Hematopoietic multipotent progenitor cell treated with erythropoietin and hydrocortisone succinate and interleukin-3 and kit ligand, for 6 days (in vitro differentiated cells): Measurements from ENCODE around the gene LRRN2.
A peak's percentile ranks its signal among the peaks of the same experiment; 100 is the strongest.

Experiments
- DNase-seq: peaks from one replicate; pipeline ENCODE4 v3.0.0-alpha.2; 2015

The LRRN2 gene

DNA sequence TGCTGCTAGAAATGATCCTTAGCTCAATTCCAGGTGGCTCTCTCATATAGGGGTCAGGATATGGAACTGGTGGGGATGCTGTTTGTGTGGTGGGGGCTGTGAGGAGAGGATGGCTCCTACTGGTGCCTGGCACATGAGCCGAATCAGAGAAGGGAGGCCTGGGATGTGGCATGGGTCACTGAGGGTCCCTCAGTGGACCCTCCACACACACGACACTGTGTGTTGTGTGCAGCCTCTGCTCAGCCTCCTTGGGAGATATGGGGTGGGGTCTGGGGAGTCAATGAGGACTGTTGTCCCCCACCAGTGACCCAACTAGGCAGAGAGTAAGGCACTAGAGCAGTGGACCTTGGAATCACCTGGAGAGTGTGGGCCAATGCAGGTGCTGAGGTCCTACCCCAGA lies 3.2 kb upstream of the LRRN2 start:
- no peak for DNase-seq

DNA sequence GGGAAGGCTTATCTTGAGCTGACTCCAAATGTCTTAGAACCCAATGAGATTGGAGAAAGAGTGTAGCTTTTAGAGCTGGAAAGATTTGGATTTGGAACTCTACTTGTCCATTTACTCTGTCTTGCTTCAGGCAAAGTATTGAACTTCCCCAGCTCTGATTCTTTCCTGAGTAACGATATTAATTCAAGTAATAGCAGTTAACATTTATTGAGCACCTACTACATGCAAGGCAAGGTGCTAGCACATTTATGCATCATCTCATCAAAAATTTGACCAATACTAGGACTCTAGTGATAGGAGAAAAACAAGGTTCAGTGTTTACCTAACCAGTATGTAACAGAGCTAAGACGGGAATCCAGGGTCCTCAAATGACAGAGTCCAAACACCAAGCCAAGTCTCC lies 2.5 kb upstream of the LRRN2 start:
- DNase-seq, result no peak

DNA sequence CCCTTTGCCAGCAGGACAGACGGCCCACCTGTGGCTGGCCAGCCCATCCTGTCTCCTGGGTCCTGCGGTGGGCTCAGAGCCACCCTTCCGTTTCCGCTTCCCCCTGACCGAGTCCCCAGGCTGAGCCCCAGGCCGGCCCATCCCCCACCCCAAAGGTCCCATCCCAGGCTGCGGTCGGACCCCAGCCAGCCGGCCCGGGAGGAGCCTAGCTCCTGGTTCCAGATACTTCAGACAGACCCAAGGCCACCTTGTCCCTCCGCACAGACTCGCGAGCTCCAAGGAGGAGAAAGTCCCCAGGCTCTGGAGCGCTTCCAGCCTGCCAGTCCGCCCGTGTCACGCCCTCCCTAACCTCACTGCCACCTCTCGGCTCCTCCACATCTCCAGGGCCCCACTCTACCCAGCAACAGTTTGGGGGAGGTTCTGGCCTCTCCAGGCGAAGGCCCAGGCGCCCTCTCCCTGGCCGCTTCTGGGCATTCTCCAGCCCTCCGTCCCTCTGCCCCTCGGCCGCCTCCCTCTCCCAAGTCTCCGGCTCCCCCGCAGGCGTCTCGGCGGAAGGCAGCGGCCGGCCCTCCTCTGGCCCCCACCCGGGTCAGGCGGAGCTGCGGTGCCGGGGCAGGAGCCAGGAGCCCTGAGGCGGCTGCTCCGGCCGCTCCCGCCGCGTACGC lies 835 bp downstream of the LRRN2 start:
- peak; percentile 41 for DNase-seq

DNA sequence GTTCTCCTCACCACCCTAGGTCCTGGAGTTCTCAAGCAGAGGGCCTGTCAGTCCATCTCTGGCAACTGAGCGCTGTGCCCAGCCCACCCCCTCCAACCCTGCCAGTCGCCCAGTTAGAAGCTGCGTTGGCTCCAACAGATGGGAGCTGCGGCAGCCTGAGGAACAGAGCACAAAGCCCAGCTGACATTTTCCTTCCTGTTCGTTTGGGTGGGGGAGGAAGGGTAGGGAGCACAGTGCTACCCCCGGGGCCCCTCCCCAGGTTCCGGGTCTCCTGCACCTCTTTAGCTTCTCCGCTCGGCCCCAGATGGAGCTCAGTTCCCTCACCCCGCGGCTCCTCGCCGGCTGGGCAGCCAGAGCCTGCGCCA lies 1.4 kb downstream of the LRRN2 start:
- DNase-seq, result no peak

DNA sequence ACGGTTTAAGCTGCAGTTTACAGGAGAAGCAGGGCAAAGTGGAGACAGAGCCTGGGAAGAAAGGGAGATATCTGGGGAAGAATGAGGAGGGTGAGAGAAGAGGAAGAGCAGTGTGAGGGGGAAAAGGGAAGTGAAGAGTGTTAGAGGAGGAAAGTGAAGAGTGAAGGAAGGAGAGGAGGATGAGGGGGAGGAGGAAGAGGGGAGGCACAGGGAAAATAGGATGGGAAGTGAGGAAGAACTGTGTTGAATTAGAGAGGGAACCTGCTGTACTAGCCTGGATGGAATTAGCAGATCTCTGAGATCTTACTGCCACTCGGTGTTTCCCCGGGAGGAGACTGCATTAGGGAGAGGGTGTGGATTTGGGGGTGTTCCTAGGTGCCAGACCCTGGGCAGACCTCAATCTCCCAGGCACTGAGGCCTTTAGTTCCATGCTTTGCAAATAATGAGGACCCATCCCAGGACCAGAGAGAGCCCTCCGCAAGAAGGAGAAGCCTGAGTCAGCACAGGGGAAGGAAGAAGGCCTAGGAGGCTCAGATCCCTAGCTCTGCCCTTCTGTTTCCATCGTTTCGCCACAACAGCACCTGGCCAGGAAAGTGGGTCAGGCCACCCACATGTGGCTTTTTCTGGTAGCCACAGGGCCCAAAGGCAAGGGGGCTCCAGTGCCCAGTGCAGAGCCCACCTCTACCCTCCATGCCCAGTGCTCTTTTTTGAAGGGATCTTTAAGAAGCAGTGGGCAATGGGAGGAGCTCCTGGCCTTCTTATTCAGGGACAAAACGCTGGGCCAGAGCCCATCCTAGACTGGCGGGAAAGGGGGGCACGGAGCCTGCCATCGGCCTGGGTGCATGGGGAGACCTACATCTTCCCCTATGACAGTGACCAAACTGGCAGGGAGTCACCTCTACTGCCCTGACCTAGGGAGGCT lies 2.0 kb downstream of the LRRN2 start:
- DNase-seq, result no peak

DNA sequence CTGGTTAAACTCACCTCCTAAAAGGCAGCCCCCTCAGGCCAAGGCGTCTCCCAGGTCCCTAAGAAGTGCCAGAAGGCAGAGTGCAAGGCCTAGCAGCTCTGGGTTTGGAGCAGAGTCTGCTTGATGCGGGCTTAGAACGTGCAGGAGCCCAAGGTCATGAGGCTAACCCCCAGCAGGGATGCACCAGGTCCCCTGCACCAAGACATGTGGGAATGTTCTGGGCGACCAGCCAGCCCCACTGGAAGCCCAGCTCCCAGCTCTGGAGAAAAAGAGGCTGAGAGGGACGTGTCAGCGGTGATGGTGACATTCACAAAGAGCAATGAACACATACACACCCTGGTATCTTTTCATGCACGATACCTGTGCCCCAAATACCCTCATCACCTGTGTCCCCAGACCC lies 5.1 kb downstream of the LRRN2 start:
- no peak for DNase-seq

DNA sequence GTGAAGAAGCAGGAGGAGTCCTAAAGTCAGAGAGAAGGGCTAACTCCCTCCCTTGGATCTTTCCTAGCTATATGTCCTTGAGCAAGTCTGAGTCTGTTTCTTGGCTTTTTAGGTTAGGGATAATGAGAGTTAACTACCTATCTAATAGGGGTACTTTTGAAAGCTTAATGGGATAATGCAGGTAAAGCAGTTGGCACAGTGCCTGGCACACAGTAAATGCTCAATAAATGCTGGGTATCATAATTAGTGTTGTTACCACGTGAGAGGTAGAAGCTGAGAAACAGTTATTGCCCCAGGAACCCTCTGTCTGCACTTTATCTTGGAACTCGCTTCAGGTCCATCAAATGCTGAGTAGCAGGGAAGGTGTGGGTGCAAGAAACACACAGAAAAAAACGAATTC lies 5.5 kb downstream of the LRRN2 start:
- DNase-seq, result no peak

DNA sequence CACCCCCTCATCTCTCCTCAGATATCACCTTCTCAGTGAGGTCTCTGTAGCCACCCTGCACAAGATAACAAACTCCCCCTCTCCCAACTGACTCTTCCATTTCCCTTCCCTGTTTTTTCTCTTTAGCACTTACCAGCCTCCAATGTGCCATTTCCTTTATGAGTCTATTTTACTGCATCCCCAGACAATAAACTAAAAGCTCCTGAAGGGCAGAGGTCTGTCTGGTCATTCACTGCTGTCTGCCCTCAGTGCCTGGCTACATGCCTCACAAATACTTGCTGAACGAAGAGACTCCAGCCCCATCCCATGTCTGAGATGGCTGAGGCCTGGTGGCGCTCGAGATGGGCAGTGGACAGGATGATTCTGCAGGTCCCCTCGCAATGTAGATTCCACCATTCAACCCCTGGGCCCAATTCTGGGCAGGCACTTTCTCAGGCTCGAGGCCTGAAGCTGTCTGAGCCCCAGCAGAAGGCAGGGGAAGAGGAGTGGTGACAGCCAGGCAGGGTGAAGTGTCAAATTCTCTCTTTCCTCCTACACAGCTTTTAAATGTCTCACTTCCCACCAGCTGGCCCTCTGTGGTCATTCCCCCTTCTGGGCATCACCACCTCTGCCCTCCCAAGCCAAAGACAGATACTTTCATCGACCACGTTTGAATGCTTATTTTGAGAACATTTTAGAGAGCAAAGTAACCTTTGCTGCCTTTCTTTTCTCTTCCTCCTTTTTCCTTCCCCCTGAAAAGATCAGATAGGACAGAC lies 6.6 kb downstream of the LRRN2 start:
- no peak for DNase-seq

DNA sequence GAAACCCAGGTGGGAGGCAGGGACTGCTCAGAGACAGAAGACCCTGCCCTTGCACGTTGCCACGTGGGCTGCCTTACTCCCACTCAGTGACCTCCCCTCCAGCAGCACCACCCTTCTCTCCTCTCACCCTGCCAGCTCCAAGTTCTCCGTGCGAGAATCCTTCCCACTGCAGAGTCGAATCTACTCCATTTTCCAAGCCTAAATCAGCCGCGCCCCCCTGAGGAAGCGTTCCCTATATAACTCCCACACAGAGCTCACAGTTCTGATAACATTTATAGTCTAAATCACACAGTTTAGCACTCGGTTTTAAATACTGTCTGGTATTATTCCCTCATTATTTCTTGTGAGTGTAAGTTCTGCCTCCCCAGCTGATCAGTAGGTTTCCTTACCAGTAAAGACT lies 7.7 kb downstream of the LRRN2 start:
- DNase-seq, result no peak

DNA sequence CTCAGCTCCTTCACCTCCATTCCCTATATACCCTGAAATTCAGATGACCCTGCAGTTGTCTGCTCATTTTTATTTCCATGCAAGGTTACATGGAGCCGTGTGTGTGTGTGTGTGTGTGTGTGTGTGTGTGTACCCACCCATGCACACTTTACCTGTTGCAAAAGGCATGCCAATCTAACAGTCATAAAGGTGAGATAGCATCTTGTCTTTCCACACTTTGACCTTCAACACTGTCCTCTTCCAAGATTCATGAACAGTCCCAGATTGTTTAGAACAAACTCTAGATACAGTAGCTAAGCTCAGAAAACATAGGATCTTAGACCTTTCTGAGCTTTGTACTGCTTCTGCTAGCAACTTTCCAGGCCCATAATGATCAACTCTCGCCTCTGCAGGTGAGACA lies 9.5 kb downstream of the LRRN2 start:
- DNase-seq, result no peak

DNA sequence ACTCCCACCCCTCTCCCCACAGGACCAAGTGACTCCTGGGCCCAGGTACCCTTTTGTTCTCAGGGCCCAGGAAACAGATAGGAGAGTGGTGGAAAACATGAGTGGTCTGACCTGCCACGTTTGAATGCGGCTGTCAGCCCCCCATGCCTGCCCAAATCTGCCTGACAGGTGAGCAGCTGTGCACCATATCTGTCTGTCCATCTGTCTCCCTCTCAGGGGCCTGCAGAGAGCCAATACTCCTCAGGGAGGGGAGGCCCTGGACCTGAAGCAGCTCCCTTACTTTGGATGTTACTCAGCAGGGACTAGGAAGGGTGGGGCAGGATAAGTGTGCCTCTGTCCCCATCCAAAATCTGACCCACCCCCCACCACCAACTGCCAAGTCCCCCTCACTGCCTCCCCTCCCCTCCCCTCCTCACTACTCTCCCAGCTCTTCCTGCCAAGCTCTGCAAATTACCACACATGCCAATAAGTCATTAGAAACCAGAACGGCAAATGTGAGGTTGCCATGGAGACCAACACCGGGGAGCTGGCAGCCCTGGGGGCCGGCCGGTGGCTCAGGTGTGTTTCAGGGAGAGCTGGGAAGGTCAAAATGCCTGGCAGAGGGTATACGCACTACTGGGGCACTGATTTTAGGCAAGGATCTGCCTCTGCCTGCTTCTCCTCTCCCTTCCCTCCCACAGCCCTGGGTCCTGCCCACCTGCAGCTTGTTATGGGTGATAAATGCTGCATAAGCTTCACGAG lies 11.5 kb downstream of the LRRN2 start:
- no peak for DNase-seq

DNA sequence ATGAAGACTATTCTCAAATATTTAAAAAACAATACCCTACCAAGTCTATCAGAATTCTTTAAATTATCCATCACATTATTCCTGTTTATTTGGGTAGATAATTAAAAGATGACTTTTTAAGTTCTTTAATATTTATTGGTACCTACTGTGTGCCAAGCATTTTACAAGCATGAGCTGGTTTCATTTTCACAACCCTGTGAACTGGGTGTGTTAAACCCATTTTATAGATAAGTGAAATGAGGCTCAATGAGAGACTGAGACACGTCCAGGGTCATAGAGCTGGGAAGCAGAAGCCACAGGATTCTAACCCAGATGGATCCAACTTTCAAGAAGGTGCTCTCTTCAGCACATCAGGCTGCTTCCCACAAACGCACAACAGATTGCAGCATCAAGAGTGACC lies 12.3 kb downstream of the LRRN2 start:
- no peak for DNase-seq

DNA sequence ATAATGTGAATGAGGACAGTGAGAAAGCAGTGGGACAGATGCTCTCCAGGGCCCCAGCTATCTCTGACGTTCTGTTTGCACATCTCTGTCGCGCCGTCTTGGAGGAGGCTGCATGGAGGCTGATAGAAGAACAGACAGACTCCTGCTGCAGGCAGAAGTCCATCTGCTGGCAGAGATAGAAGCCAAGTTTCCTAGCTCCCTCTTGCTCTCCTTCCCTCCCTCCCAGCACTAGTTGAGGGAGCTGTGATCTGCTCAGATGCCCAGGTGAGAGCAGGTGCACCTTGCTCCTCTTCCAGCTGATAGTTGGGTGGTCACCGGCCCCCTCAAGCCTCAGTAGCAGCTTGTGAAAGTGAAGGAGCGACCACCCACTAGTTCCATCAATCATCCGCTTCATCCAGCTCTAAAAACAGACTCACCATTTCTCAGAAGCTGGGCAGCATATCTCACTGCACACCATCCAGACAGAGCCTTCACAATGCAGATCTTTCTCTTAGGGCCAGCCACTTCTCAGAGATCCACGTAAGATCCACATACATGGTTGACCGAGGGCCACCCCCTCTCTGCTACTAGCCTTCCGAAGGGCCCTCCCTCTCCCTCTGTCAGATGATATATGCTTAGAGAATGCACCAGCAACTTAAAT lies 12.9 kb downstream of the LRRN2 start:
- peak; percentile 59 for DNase-seq

DNA sequence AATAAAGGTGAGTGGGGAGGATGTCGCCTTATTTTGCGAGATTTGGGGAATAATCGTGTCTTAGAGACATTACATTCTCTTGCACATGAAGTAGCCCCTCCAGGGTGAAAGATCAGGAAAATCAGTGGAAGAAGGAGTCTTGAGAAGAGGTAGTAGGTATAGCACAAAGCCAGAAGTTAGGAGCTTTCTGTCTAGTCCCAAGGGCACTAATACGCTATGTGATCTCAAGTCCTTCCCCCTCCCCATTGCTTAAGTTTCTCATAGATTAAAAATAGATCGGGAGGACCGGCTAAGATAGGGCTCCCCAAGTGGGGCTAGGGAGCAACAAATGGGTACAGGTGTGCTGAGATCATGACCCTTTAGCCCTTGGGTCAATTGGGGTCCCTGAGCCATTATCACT lies 13.5 kb downstream of the LRRN2 start:
- no peak for DNase-seq

DNA sequence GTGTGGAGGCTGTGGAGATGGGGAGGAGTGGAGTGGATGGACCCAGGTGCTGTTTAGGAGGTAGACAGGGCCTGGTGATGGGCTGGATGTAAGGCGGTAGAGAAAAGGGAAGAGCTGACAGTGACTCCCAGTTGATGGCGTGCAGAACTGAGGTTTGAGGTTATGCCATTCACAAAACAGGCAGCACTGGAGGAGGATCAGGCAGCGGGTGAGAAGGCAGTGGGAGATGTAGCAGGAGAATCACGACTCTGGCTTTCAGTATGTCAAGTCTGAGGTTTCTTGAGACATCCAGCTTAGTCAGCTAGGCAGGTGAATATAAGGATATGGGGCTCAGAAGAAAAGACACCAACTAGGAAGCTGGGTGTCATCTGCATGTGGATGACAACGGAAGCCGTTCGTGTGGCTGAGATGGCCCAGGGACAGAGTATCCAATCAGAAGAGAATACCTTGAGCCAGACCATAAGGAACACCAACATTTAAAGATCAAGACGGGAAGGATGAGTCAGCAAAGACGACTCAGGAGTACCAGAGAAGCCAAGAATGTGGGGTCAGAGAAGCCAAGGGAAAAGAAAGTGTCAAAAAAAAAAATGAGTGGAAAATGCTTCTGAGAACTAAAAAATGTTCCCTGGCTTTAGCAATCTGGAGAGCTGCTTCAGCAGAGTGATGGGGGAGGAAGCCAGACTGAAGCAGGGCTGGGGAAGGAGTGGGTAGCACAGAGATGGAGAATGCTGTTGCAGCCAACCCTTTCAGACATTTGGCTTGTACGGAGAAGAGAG lies 15.2 kb downstream of the LRRN2 start:
- no peak for DNase-seq

DNA sequence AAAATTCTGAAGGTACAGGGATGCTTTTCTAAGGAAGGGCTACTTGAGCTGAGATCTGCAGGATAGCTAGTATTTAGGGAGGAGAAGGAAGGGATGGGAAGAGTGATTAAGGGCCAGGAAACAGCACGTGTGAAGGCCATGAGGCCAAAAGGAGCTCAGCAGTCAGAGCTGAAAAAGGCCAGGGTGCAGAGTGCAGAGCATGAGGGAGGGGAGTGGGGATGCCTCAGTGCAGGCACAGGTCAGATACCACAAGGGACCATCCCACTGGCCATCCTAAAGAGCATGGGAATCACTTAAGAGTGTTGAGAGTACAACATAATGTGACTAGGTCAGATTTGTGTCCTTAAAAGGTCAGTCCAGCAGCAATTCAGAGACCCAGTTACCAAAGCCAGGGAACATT lies 16.0 kb downstream of the LRRN2 start:
- no peak for DNase-seq

DNA sequence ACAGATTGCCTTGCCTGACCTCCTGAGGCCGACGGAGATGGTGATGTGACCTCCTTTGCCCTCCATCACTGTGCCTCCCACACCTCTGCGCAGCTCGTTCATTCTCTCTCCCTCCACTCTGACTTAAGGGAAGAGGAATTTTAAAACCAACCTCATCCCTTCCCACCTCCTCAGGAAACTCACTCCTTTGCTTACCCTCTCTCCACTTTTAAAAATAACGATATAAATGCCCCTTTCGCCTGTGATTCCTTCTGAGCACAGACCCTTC lies 21.2 kb downstream of the LRRN2 start:
- DNase-seq, result no peak

DNA sequence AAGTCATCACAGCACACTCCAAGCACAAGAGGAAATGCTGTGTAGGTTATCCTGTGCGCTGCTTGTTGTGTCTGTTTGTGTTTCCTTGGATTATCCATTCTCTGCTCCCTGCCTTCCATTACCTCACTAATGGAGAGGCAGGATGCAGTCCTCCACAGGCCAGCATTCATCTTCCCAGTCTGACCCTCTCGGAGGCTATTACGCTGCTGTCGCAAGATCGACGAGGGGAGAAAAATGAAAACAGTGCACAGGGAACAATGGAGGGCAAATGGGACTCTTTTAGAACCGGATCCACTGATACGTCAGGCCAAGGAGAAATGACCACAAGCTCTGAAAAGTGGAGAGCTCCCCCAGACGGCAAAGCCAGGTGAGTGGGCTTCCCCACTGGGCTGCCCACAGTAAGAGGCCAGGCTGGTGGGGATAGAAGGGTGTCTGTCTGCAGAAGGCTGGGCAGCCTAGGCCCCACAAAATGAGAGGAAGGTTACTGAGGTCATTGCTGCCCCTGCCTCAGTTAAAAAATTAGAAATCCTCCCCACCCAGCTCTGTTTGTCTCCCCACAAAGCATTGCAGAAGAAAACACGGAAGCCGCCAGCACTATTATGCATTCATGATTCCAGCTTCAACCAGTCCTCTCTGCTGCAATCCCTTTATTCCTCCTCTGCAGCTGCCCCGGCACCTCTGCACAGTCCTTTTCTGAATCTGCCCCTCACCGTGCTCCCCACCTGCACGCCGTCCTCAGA lies 21.7 kb downstream of the LRRN2 start:
- no peak for DNase-seq

DNA sequence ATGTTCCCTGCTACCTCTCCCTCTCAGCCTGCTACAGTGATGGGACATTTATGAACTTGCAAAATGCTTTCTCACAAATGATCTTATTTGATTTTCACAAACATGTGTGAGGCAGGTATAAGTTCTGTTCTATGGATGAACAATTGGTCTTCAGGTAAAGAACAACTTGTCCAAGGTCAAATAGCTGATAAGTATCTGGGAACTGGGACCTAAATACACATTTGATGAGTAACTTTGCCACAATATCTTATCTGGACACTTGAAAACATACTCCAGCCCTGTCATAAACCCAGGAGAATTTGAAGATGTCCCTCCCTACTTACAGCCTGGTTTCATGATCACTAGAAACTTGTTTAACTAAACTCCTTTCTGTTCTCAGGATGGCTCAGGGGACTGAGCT lies 23.0 kb downstream of the LRRN2 start:
- DNase-seq, result no peak

DNA sequence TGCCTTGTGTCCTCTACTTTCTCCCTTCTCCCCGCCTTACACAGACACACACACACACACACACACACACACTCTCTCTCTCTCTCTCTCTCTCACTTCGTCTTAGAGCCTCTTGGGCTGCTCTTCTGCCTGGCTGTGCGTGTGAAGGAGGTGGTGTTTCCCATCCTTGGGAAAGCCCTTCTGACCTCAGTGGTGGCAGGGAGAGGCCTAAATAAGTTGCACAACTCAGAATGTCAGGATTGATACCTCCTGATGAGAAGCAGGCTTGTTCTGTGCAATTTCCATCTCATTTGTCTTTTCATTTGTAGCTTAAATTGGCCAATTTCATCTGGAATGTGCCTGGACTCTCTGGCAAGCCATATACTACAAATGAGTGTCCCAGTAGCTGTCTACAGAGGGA lies 25.0 kb downstream of the LRRN2 start:
- DNase-seq, result no peak

DNA sequence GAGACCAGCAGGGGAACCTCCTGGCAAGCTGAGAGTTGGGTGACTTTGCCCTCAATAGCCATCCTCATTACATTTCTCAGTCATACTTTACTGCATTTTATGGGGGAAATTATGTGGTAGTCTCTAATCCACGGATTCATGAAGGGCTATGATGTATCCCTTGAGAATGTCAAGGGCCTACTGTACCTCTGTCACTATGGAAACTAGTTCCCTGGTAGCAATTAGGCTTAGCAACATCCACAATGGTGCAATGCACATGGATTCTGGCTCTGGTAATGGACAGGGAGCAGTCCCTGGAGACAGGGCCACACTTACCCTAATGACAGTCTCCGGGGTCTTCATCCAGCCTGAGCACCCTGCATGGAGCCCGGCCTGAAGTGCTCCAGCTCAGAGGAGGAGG lies 26.5 kb downstream of the LRRN2 start:
- no peak for DNase-seq
